PC-9 (cell line): ENCODE results near the gene ANKRD60. TPM values are rescaled to one million over a fixed set of nuclear protein-coding genes. Genes with fewer than 3 reads are reported as not detected.

Source experiments
- BruUV-seq: library from RNA; stranded (reverse); fragments of 400-500 nt; replicated peaks from 2 replicates; lab custom pipeline; 2021; lab: Mats Ljungman, UMichigan
- CTCF ChIA-PET: fragments of 300-600 bp; sonication (Branson Sonifier 250); formaldehyde crosslinking; loops from one replicate; lab custom pipeline; 2022; ENCODE audit warnings: antibody characterized with exemption; lab: Charles Lee
- POLR2A ChIA-PET: fragments of 300-600 bp; sonication (Branson Sonifier 250); formaldehyde crosslinking; loops from one replicate; lab custom pipeline; 2022; ENCODE audit warnings: antibody characterized with exemption; ENCODE audit not compliant: unreplicated experiment; lab: Charles Lee
- DNase-seq, 2 experiments: peaks; one replicate each; pipeline versions ENCODE4 v3.0.0 to v3.0.0-alpha.2; 2015 to 2022; ENCODE audit warnings: mixed read lengths in 1 of 2
- H2AFZ ChIP-seq: fragments of 200-600 bp; sonication (generic); 2 replicates; pipeline ENCODE4 v1.8.1; 2017; ENCODE audit warnings: antibody characterized with exemption
- H3F3A ChIP-seq: fragments of 200-600 bp; sonication (generic); 2 replicates; pipeline ENCODE4 v1.8.1; 2017; ENCODE audit warnings: antibody characterized with exemption, mild to moderate bottlenecking, low read depth; ENCODE audit not compliant: insufficient read depth
- H3K27ac ChIP-seq: fragments of 200-600 bp; sonication (generic); 2 replicates; pipeline ENCODE4 v1.6.1; 2016; ENCODE audit warnings: mixed run types
- H3K27me3 ChIP-seq: fragments of 200-600 bp; sonication (generic); 2 replicates; pipeline ENCODE4 v1.6.1; 2016; ENCODE audit warnings: low read depth, mixed run types; ENCODE audit not compliant: insufficient read depth
- H3K36me3 ChIP-seq: fragments of 200-600 bp; sonication (generic); 2 replicates; pipeline ENCODE4 v1.6.1; 2016; ENCODE audit warnings: low read depth, mixed run types
- H3K4me1 ChIP-seq: fragments of 200-600 bp; sonication (generic); replicated peaks from 2 replicates; pipeline ENCODE4 v1.6.1; 2016; ENCODE audit warnings: mixed run types; ENCODE audit not compliant: insufficient read depth
- H3K4me2 ChIP-seq: fragments of 200-600 bp; sonication (generic); 2 replicates; pipeline ENCODE4 v1.6.1; 2017; ENCODE audit warnings: mixed run types
- H3K4me3 ChIP-seq: fragments of 200-600 bp; sonication (generic); 2 replicates; pipeline ENCODE4 v1.6.1; 2016; ENCODE audit warnings: mixed run types
- H3K79me2 ChIP-seq: fragments of 200-600 bp; sonication (generic); 2 replicates; pipeline ENCODE4 v1.6.1; 2017; ENCODE audit warnings: low read depth, mixed run types
- H3K9me2 ChIP-seq: fragments of 200-600 bp; sonication (generic); 2 replicates; pipeline ENCODE4 v1.8.1; 2017; ENCODE audit warnings: mild to moderate bottlenecking; ENCODE audit not compliant: insufficient read depth
- H3K9me3 ChIP-seq: fragments of 200-600 bp; sonication (generic); 2 replicates; pipeline ENCODE4 v1.8.1; 2016; ENCODE audit warnings: low read depth; ENCODE audit not compliant: insufficient read depth
- H4K20me1 ChIP-seq: fragments of 200-600 bp; sonication (generic); 2 replicates; pipeline ENCODE4 v1.8.1; 2017; ENCODE audit not compliant: insufficient read depth
- CTCF ChIP-seq: fragments of 200-600 bp; sonication (generic); conservative IDR thresholded peaks from 2 replicates; pipeline ENCODE4 v1.6.1; 2017; ENCODE audit warnings: mixed run types, antibody characterized with exemption, mild to moderate bottlenecking, moderate library complexity
- EZH2 ChIP-seq: fragments of 200-600 bp; sonication (generic); IDR thresholded peaks from 2 replicates; pipeline ENCODE4 v1.8.0; 2017; ENCODE audit warnings: antibody characterized with exemption, low read depth
- intact Hi-C: fragments of 100-400 bp; cut with micrococcal nuclease; formaldehyde crosslinking; loops from one replicate; pipeline ENCODE4 v1.10.0; 2022; ENCODE audit not compliant: unreplicated experiment
- total RNA-seq: library from RNA; stranded (reverse); gene quantifications from 2 replicates; pipeline ENCODE4 v1.2.3, GENCODE V29; 2021

Gene ANKRD60
- total RNA-seq, 1 experiment from 2014 or later = not detected

- Histone ChIP-seq H3K27me3 (no peaks in the 10 kb centered on the region), H3K4me3 (no peak overlapping the region), H3K9me3 (no peaks in the 10 kb centered on the region), H3K27ac (no peak overlapping the region), H3F3A (peaks cover 3% of the 10 kb centered on the region; the same call in 1 of the 2 replicates), H3K4me1 (peaks cover 27% of the 10 kb centered on the region), H4K20me1 (no peaks in the 10 kb centered on the region), H3K79me2 (no peaks in the 10 kb centered on the region), H3K4me2 (peak overlapping the region; percentile 12; the same call in 1 of the 2 replicates), H3K36me3 (no peaks in the 10 kb centered on the region), H3K9me2 (no peaks in the 10 kb centered on the region), H2AFZ (no peak overlapping the region)
- intact Hi-C loops = no loop called here
- DNase-seq = no peak
- ChIA-PET CTCF (no interaction called here), POLR2A (no interaction called here)
- TF ChIP-seq CTCF (no peak), EZH2 (no peak)
- no TSS peak for BruUV-seq
Observed at GRCh38 chr20:58264271-58264670, 35.8 kb upstream of the ANKRD60 start.

GRCh38 chr20:58261660-58262059 is 33.2 kb upstream of the ANKRD60 start:
- no peaks in the 10 kb centered on the region for H3K9me3 ChIP-seq
- H3K9me2 ChIP-seq = no peaks in the 10 kb centered on the region
- H4K20me1 ChIP-seq = no peaks in the 10 kb centered on the region
- H3F3A ChIP-seq = no peaks in the 10 kb centered on the region
- H3K36me3 ChIP-seq = no peaks in the 10 kb centered on the region
- H2AFZ ChIP-seq = no peak overlapping the region
- ChIA-PET CTCF (no interaction called here), POLR2A (no interaction called here)
- intact Hi-C loops = no loop called here
- TF ChIP-seq CTCF (no peak), EZH2 (no peak)
- DNase-seq = no peak
- no peak overlapping the region for H3K27ac ChIP-seq
- no TSS peak for BruUV-seq
- H3K79me2 ChIP-seq = no peaks in the 10 kb centered on the region
- H3K4me3 ChIP-seq = no peak overlapping the region
- no peak overlapping the region for H3K4me2 ChIP-seq
- H3K4me1 ChIP-seq = peaks cover 10% of the 10 kb centered on the region
- H3K27me3 ChIP-seq = no peaks in the 10 kb centered on the region

- no peak overlapping the region for H3K4me3 ChIP-seq
- no peaks in the 10 kb centered on the region for H3K79me2 ChIP-seq
- no peak overlapping the region for H2AFZ ChIP-seq
- no peaks in the 10 kb centered on the region for H3K36me3 ChIP-seq
- BruUV-seq = no TSS peak
- H3K4me1 ChIP-seq = peaks cover 10% of the 10 kb centered on the region
- POLR2A ChIA-PET = no interaction called here
- H3F3A ChIP-seq = no peaks in the 10 kb centered on the region
- CTCF ChIA-PET = no interaction called here
- TF ChIP-seq EZH2 (no peak), CTCF (no peak)
- no peaks in the 10 kb centered on the region for H4K20me1 ChIP-seq
- intact Hi-C loops = no loop called here
- no peak for DNase-seq
- H3K4me2 ChIP-seq = no peak overlapping the region
- H3K9me3 ChIP-seq = no peaks in the 10 kb centered on the region
- H3K27me3 ChIP-seq = no peaks in the 10 kb centered on the region
- no peaks in the 10 kb centered on the region for H3K9me2 ChIP-seq
- H3K27ac ChIP-seq = no peak overlapping the region
Observed at GRCh38 chr20:58260006-58260405, 31.6 kb upstream of the ANKRD60 start.
